Measurements from ENCODE around the gene SLAMF8.

GRCh38 chr1:159879136-159879535 lies 52.5 kb downstream of the SLAMF8 start:
- no peak for TF ChIP-seq MYC (IDR thresholded peaks at IDR 0.05; ENCODE audit: low read depth, low read length)
- TF ChIP-seq CTCF (IDR thresholded peaks at IDR 0.05; ENCODE audit: low read depth, low read length) = no peak
- no peak for TF ChIP-seq POLR2A (IDR thresholded peaks at IDR 0.05; ENCODE audit: extremely low read depth, insufficient read length)
- no peak for TF ChIP-seq MAX (IDR thresholded peaks at IDR 0.05; ENCODE audit: low read depth, low read length)

Data from NB4 (cell line).